MM.1S (cell line): Measurements from ENCODE around the gene BCAS3.

Experiments
- EZH2 ChIP-seq: fragments of 300-600 bp; sonication (generic); optimal IDR thresholded peaks from 2 replicates; pipeline ENCODE3; 2017; ENCODE audit warnings: low read depth, mild to moderate bottlenecking, antibody characterized with exemption, low read length, mixed read lengths
- EZH2phosphoT487 ChIP-seq: fragments of 300-600 bp; sonication (generic); IDR thresholded peaks from 2 replicates; pipeline ENCODE4 v1.6.1; 2018; ENCODE audit warnings: antibody characterized with exemption, low read length
- TF ChIP-seq, protein P1 (sequence below): fragments of 300-600 bp; sonication (generic); IDR thresholded peaks from 2 replicates; pipeline ENCODE4 v1.5.1; 2016; ENCODE audit warnings: antibody characterized with exemption, low read length, mixed read lengths

- TF ChIP-seq, protein P1, sequence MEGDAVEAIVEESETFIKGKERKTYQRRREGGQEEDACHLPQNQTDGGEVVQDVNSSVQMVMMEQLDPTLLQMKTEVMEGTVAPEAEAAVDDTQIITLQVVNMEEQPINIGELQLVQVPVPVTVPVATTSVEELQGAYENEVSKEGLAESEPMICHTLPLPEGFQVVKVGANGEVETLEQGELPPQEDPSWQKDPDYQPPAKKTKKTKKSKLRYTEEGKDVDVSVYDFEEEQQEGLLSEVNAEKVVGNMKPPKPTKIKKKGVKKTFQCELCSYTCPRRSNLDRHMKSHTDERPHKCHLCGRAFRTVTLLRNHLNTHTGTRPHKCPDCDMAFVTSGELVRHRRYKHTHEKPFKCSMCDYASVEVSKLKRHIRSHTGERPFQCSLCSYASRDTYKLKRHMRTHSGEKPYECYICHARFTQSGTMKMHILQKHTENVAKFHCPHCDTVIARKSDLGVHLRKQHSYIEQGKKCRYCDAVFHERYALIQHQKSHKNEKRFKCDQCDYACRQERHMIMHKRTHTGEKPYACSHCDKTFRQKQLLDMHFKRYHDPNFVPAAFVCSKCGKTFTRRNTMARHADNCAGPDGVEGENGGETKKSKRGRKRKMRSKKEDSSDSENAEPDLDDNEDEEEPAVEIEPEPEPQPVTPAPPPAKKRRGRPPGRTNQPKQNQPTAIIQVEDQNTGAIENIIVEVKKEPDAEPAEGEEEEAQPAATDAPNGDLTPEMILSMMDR = no peak
- TF ChIP-seq EZH2phosphoT487 (no peak), EZH2 (no peak)
Observed at GRCh38 chr17:61208301-61209105, 530.9 kb downstream of the BCAS3 start.
